K562 (cell line): Measurements from ENCODE around the gene LRFN2. TPM values are rescaled to one million over a fixed set of nuclear protein-coding genes. Genes with fewer than 3 reads are reported as not detected.

Experiments used
- ATAC-seq: fragments of 200-7000 bp; cut with Tn5 transposase; 3 replicates; pipeline ENCODE4 v1.9.1; 2020; ENCODE audit warnings: moderate library complexity
- BruUV-seq: library from RNA; stranded (reverse); fragments of 400-500 nt; replicated peaks from 2 replicates; lab custom pipeline; 2021; lab: Mats Ljungman, UMichigan
- CTCF ChIA-PET: fragments of 300-600 bp; formaldehyde crosslinking; extraction: SDS; loops from one replicate; lab custom pipeline; 2021; ENCODE audit warnings: low intra/inter-chr PET ratio; lab: Yijun Ruan, JAX
- POLR2A ChIA-PET: fragments of 300-600, 350-650 bp; sonication (Branson Sonifier 250); formaldehyde crosslinking; extraction: SDS; loops from one replicate; lab custom pipeline; 2021; ENCODE audit warnings: antibody characterized with exemption, inconsistent platforms; lab: Yijun Ruan, JAX
- DNase-seq, 4 experiments: peaks; one replicate each; pipeline versions ENCODE4 v3.0.0 to v3.0.0-alpha.2; 2011 to 2018; ENCODE audit warnings: low spot score in 3 of 4, mixed read lengths in 3 of 4; ENCODE audit errors: extremely low read depth in 1 of 4
- FAIRE-seq: peaks from 2 replicates; lab custom pipeline; 2011; peaks lifted over from hg19 to GRCh38; lab: Jason Lieb, UNC
- H2AFZ ChIP-seq: 2 replicates; pipeline ENCODE4 v1.6.0; 2011; ENCODE audit warnings: low read depth, low read length, control low read depth, inconsistent platforms
- H3K27ac ChIP-seq: fragments of 200-600 bp; 3 replicates; pipeline ENCODE4 v1.8.0; 2011; ENCODE audit warnings: low read depth, mild to moderate bottlenecking, control low read depth, inconsistent platforms, low read length, moderate library complexity, mixed read lengths; ENCODE audit errors: extremely low read depth
- H3K27me3 ChIP-seq, 2 experiments: fragments of 300-600 bp in 1 of 2; 2 replicates in 1 of 2; 3 replicates in 1 of 2; pipeline versions ENCODE4 v1.6.0 to v1.8.0; 2011; ENCODE audit warnings: inconsistent platforms in 2 of 2, low read length in 2 of 2, mild to moderate bottlenecking in 1 of 2, mixed read lengths in 1 of 2, moderate library complexity in 1 of 2; ENCODE audit not compliant: control insufficient read depth in 2 of 2, insufficient read depth in 2 of 2
- H3K36me3 ChIP-seq: fragments of 300-600 bp; 3 replicates; pipeline ENCODE4 v1.8.0; 2011; ENCODE audit warnings: mild to moderate bottlenecking, low read length, inconsistent platforms; ENCODE audit not compliant: control insufficient read depth, insufficient read depth
- H3K4me1 ChIP-seq, 2 experiments: fragments of 200-600 bp in 1 of 2; replicated peaks in 1 of 2; 2 replicates in 1 of 2; 3 replicates in 1 of 2; pipeline versions ENCODE4 v1.5.1 to v1.8.0; 2011; ENCODE audit warnings: inconsistent platforms in 2 of 2, low read length in 2 of 2, mild to moderate bottlenecking in 1 of 2, mixed read lengths in 1 of 2, moderate library complexity in 1 of 2; ENCODE audit not compliant: control insufficient read depth in 2 of 2, insufficient read depth in 2 of 2
- H3K4me2 ChIP-seq: 2 replicates; pipeline ENCODE4 v1.6.1; 2011; ENCODE audit warnings: low read length, control low read depth, inconsistent platforms, mixed read lengths; ENCODE audit not compliant: insufficient read depth
- H3K4me3 ChIP-seq: fragments of 200-600 bp; sonication (generic), shearing (Covaris generic); 2 replicates; pipeline ENCODE4 v1.5.1; 2016; ENCODE audit warnings: control low read depth, inconsistent platforms
- H3K79me2 ChIP-seq: fragments of 200-600 bp; 3 replicates; pipeline ENCODE4 v1.8.0; 2011; ENCODE audit warnings: low read length, inconsistent platforms; ENCODE audit not compliant: control insufficient read depth, insufficient read depth
- H3K9ac ChIP-seq, 2 experiments: 2 replicates each; pipeline versions ENCODE4 v1.6.0 to v1.6.1; 2011; ENCODE audit warnings: low read depth in 2 of 2, low read length in 2 of 2, control low read depth in 1 of 2, inconsistent platforms in 1 of 2, mild to moderate bottlenecking in 1 of 2, mixed read lengths in 1 of 2; ENCODE audit not compliant: insufficient read depth in 1 of 2
- H3K9me1 ChIP-seq: one replicate; pipeline ENCODE4 v1.6.0; 2011; ENCODE audit warnings: inconsistent platforms, mild to moderate bottlenecking, low read length, moderate library complexity; ENCODE audit not compliant: control insufficient read depth, insufficient read depth
- H3K9me3 ChIP-seq: replicated peaks from 2 replicates; pipeline ENCODE4 v1.5.1; 2011; ENCODE audit warnings: low read depth, low read length, inconsistent platforms; ENCODE audit not compliant: control insufficient read depth, insufficient read depth
- H4K20me1 ChIP-seq: replicated peaks from 2 replicates; pipeline ENCODE4 v1.6.1; 2011; ENCODE audit warnings: low read length, inconsistent platforms, mixed read lengths; ENCODE audit not compliant: control insufficient read depth, insufficient read depth
- ARID1B ChIP-seq: fragments of 450-650 bp; IDR thresholded peaks from 2 replicates; pipeline ENCODE4 v1.6.1; 2016; ENCODE audit warnings: antibody characterized with exemption, mild to moderate bottlenecking, inconsistent platforms
- CBFA2T3 ChIP-seq: fragments of 450-650 bp; IDR thresholded peaks from 2 replicates; pipeline ENCODE4 v1.6.1; 2017
- ELF4 ChIP-seq: fragments of 450-650 bp; formaldehyde crosslinking; IDR thresholded peaks from 2 replicates; pipeline ENCODE4 v1.4.0; 2022; ENCODE audit warnings: missing genetic modification characterization
- ID3 ChIP-seq, 2 experiments: fragments of 250-450 bp in 1 of 2; fragments of 450-650 bp in 1 of 2; sonication (Bioruptor Pico) in 1 of 2; IDR thresholded peaks; 2 replicates each; pipeline versions ENCODE4 v1.6.1 to v1.8.0; 2016 to 2021; ENCODE audit warnings: mild to moderate bottlenecking in 2 of 2, moderate library complexity in 2 of 2, missing compliant biosample characterization in 1 of 2, missing genetic modification characterization in 1 of 2
- L3MBTL2 ChIP-seq: fragments of 450-650 bp; IDR thresholded peaks from 2 replicates; pipeline ENCODE4 v1.6.1; 2016; ENCODE audit warnings: mild to moderate bottlenecking, moderate library complexity
- ZBTB9 ChIP-seq: fragments of 450-650 bp; formaldehyde crosslinking; IDR thresholded peaks from 2 replicates; pipeline ENCODE4 v1.4.0; 2020; ENCODE audit warnings: mild to moderate bottlenecking, moderate library complexity
- ZC3H8 ChIP-seq: fragments of 450-650 bp; IDR thresholded peaks from 2 replicates; pipeline ENCODE4 v1.6.1; 2017
- WGBS: fragments of 100-300 bp; shearing (Covaris generic); methylation state at CpG from one replicate; pipeline ENCODE4 v1.1.6; 2016; ENCODE audit warnings: low coverage, mixed read lengths; ENCODE audit not compliant: insufficient coverage; ENCODE audit errors: missing lambda C conversion rate; 5-methylcytosine and 5-hydroxymethylcytosine counted together
- in situ Hi-C: fragments of 300-500 bp; cut with MboI; formaldehyde crosslinking; loops from 4 replicates; pipeline ENCODE4 v1.15.0; 2018; ENCODE audit warnings: inconsistent platforms, mixed read lengths
- intact Hi-C: fragments of 100-400 bp; cut with micrococcal nuclease; formaldehyde crosslinking; loops from 2 replicates; pipeline ENCODE4 v1.14.2; 2022
- polyA plus RNA-seq, 8 experiments: library from polyadenylated mRNA; depleted of rRNA in 4 of 8; stranded (reverse) in 5 of 8; unstranded in 3 of 8; fragments of >200 nt; fragmentation: Nextera tagmentation in 2 of 8; fragmentation: Illumina TruSeq in 1 of 8; extraction: Ambion mirVana in 2 of 8; extraction: Trizol in 1 of 8; gene quantifications; 2 replicates each; pipeline versions ENCODE4 v1.2.1 to v1.2.3, GENCODE V29; 2011 to 2014; ENCODE audit warnings: inconsistent platforms in 1 of 8, missing spikeins in 1 of 8
- total RNA-seq, 7 experiments: library from RNA; depleted of rRNA in 6 of 7; stranded (reverse); fragments of >200 nt in 6 of 7; fragmentation: Illumina TruSeq in 2 of 7; extraction: Trizol in 2 of 7; gene quantifications; 2 replicates each; pipeline versions ENCODE4 v1.2.1 to v1.2.3, GENCODE V29; 2011 to 2021; ENCODE audit warnings: low replicate concordance in 1 of 7

Gene LRFN2
- total and polyA plus RNA-seq, 9 of the 15 experiments (the other 6 are each of a cell fraction or from before 2014, with no cell fraction given), result not detected

- TF ChIP-seq CBFA2T3, result no peak
- no peak for TF ChIP-seq ID3 (CRISPR knock-in tag; IDR thresholded peaks at IDR 0.05)
- TF ChIP-seq ID3 (tag; IDR thresholded peaks at IDR 0.05), result no peak
- TF ChIP-seq ZBTB9 (CRISPR knock-in tag), result no peak
- no peak for TF ChIP-seq ARID1B
- no peak for TF ChIP-seq L3MBTL2
- no peak for TF ChIP-seq ZC3H8
- no peak for TF ChIP-seq ELF4 (CRISPR knock-in tag)
- Histone ChIP-seq H3K36me3 (no peaks in the 10 kb centered on the region), H3K4me1 (peaks cover 0 to 3% of the 10 kb centered on the region in 2 experiments; a peak in 2 of 5 replicates), H3K9ac (no peak overlapping the region), H2AFZ (no peak overlapping the region), H3K79me2 (no peaks in the 10 kb centered on the region), H3K27ac (no peak overlapping the region), H3K4me3 (no peak overlapping the region), H3K9me3 (no peaks in the 10 kb centered on the region), H3K9me1 (no peaks in the 10 kb centered on the region), H4K20me1 (no peaks in the 10 kb centered on the region), H3K4me2 (no peak overlapping the region), H3K27me3 (peaks cover 9 to 34% of the 10 kb centered on the region in 2 experiments)
- DNase-seq (no peak), ATAC-seq (no peak), FAIRE-seq (no peak)
- in situ Hi-C loops, result no loop called here
- intact Hi-C loops, result no loop called here
- no TSS peak for BruUV-seq
- ChIA-PET CTCF (no interaction called here), POLR2A (no interaction called here)
- 0% methylated on average over 3 of the region's 3 CpGs for WGBS
These were observed 144.6 kb downstream of the LRFN2 start for GRCh38 chr6:40442591-40442990.
